Measurements from ENCODE around the gene PHF21B. TPM values are rescaled to one million over a fixed set of nuclear protein-coding genes. Genes with fewer than 3 reads are reported as not detected.

The PHF21B gene
- total RNA-seq, 1 donor from 2014 or later: not detected

GRCh38 chr22:45014654-45015053 is 4.8 kb upstream of the PHF21B start:
- DNase-seq (ENCODE audit: low read depth): no peak

- DNase-seq (ENCODE audit: low read depth): no peak
Measured at GRCh38 chr22:45013138-45013537, 3.3 kb upstream of the PHF21B start.

GRCh38 chr22:45010532-45010900 is 711 bp upstream of the PHF21B start:
- DNase-seq (ENCODE audit: low read depth): no peak

GRCh38 chr22:45008751-45009605 is 827 bp downstream of the PHF21B start:
- no peak for DNase-seq (ENCODE audit: low read depth)

- no peak for DNase-seq (ENCODE audit: low read depth)
Measured at GRCh38 chr22:45008186-45008681, 1.6 kb downstream of the PHF21B start.

GRCh38 chr22:45007391-45008185 is 2.2 kb downstream of the PHF21B start:
- DNase-seq (ENCODE audit: low read depth): no peak

GRCh38 chr22:45006964-45007390 is 2.8 kb downstream of the PHF21B start:
- DNase-seq (ENCODE audit: low read depth): no peak

GRCh38 chr22:45006111-45006963 is 3.5 kb downstream of the PHF21B start:
- no peak for DNase-seq (ENCODE audit: low read depth)

- DNase-seq (ENCODE audit: low read depth): no peak
Measured at GRCh38 chr22:45001653-45002052, 8.2 kb downstream of the PHF21B start.

- no peak for DNase-seq (ENCODE audit: low read depth)
Measured at GRCh38 chr22:45000330-45000729, 9.5 kb downstream of the PHF21B start.

GRCh38 chr22:44999687-45000086 is 10.1 kb downstream of the PHF21B start:
- no peak for DNase-seq (ENCODE audit: low read depth)

GRCh38 chr22:44999231-44999630 is 10.6 kb downstream of the PHF21B start:
- DNase-seq (ENCODE audit: low read depth): no peak

- no peak for DNase-seq (ENCODE audit: low read depth)
Measured at GRCh38 chr22:44998296-44998695, 11.5 kb downstream of the PHF21B start.

GRCh38 chr22:44997060-44997459 is 12.7 kb downstream of the PHF21B start:
- no peak for DNase-seq (ENCODE audit: low read depth)

- DNase-seq (ENCODE audit: low read depth): no peak
Measured at GRCh38 chr22:44996648-44997047, 13.2 kb downstream of the PHF21B start.

GRCh38 chr22:44996120-44996519 is 13.7 kb downstream of the PHF21B start:
- no peak for DNase-seq (ENCODE audit: low read depth)

GRCh38 chr22:44995715-44996114 is 14.1 kb downstream of the PHF21B start:
- DNase-seq (ENCODE audit: low read depth): no peak

GRCh38 chr22:44995105-44995514 is 14.7 kb downstream of the PHF21B start:
- DNase-seq (ENCODE audit: low read depth): no peak

GRCh38 chr22:44994399-44995104 is 15.3 kb downstream of the PHF21B start:
- no peak for DNase-seq (ENCODE audit: low read depth)

GRCh38 chr22:44992166-44992565 is 17.6 kb downstream of the PHF21B start:
- DNase-seq (ENCODE audit: low read depth): no peak

GRCh38 chr22:44991218-44991617 is 18.6 kb downstream of the PHF21B start:
- DNase-seq (ENCODE audit: low read depth): no peak
